Spleen (tissue), 11 donors: ENCODE results near the gene STUM. TPM values are rescaled to one million over a fixed set of nuclear protein-coding genes. Genes with fewer than 3 reads are reported as not detected.

Experiments
- DNase-seq: peaks from one replicate; pipeline ENCODE4 v3.0.0-alpha.2; 2020
- H3K27ac ChIP-seq, 8 donors: fragments of 200-600 bp; sonication (generic) in 7 of 8; 1 replicate in 4 of 8; 2 replicates in 4 of 8; pipeline versions ENCODE4 v1.5.0 to v1.8.0; 2016 to 2021; ENCODE audit warnings: inconsistent platforms in 4 of 8, mild to moderate bottlenecking in 4 of 8, moderate library complexity in 1 of 8
- H3K27me3 ChIP-seq, 7 donors: fragments of 200-600 bp; sonication (generic) in 6 of 7; replicated peaks in 1 of 7; 1 replicate in 4 of 7; 2 replicates in 3 of 7; pipeline versions ENCODE4 v1.5.0 to v1.8.0; 2016 to 2021; ENCODE audit warnings: inconsistent platforms in 3 of 7, mild to moderate bottlenecking in 1 of 7
- H3K36me3 ChIP-seq, 6 donors: fragments of 200-600 bp; sonication (generic) in 5 of 6; 1 replicate in 4 of 6; 2 replicates in 2 of 6; pipeline versions ENCODE4 v1.5.0 to v1.8.0; 2016 to 2021; ENCODE audit warnings: inconsistent platforms in 2 of 6
- H3K4me1 ChIP-seq, 6 donors: fragments of 200-600 bp; sonication (generic) in 5 of 6; 1 replicate in 3 of 6; 2 replicates in 3 of 6; pipeline versions ENCODE4 v1.5.0 to v1.8.0; 2016 to 2021; ENCODE audit warnings: inconsistent platforms in 3 of 6
- H3K4me3 ChIP-seq, 8 donors: fragments of 200-600 bp; sonication (generic) in 7 of 8; 1 replicate in 4 of 8; 2 replicates in 4 of 8; pipeline versions ENCODE4 v1.5.0 to v1.8.0; 2016 to 2021; ENCODE audit warnings: inconsistent platforms in 4 of 8, mild to moderate bottlenecking in 4 of 8, moderate library complexity in 2 of 8
- H3K9me3 ChIP-seq, 8 donors: fragments of 200-600 bp; sonication (generic) in 7 of 8; 1 replicate in 4 of 8; 2 replicates in 4 of 8; pipeline versions ENCODE4 v1.5.0 to v1.8.0; 2016 to 2021; ENCODE audit warnings: inconsistent platforms in 4 of 8
- POLR2A ChIP-seq, 3 donors: fragments of 450-650 bp; IDR thresholded peaks; one replicate each; pipeline ENCODE4 v1.5.1; 2017; ENCODE audit warnings: antibody characterized with exemption in 3 of 3, mild to moderate bottlenecking in 1 of 3
- POLR2AphosphoS5 ChIP-seq, 3 donors: sonication (generic); formaldehyde crosslinking; IDR thresholded peaks; one replicate each; pipeline ENCODE4 v1.5.1; 2017; ENCODE audit warnings: antibody characterized with exemption in 3 of 3
- whole genome bisulfite sequencing, 5 donors: extraction: QIAGEN DNeasy Blood & Tissue Kit in 3 of 5; methylation state at CpG; one replicate each; pipeline versions ENCODE4 v1.1.5 to v1.1.7; 2013 to 2018; 5-methylcytosine and 5-hydroxymethylcytosine counted together
- intact Hi-C: fragments of 100-400 bp; cut with DNase I; formaldehyde crosslinking; loops from one replicate; pipeline ENCODE4 v1.15.0; 2023; ENCODE audit warnings: low total_unique reads
- polyA plus RNA-seq, 3 donors: library from polyadenylated mRNA; stranded (reverse); fragments of 200-250 nt; gene quantifications; one replicate each; pipeline ENCODE4 v1.2.1, GENCODE V29; 2013
- total RNA-seq, 7 donors: library from RNA; depleted of rRNA in 3 of 7; stranded (reverse); fragments of >200 nt in 3 of 7; fragmentation: NEBNext Ultra II Directional in 4 of 7; extraction: Animal tissue kit (Norgen Biotek cat#: 25700) in 4 of 7; gene quantifications; one replicate each; pipeline versions ENCODE4 v1.1.0 to v1.2.1, GENCODE V29; 2016 to 2021
- TF ChIP-seq, protein P1 (sequence below), 11 experiments: fragments of 200-600 bp in 7 of 11; fragments of 450-650 bp in 4 of 11; sonication (generic) in 4 of 11; IDR thresholded peaks in 8 of 11; conservative IDR thresholded peaks in 3 of 11; 1 replicate in 7 of 11; 2 replicates in 4 of 11; pipeline versions ENCODE4 v1.4.0 to v1.8.0; 2016 to 2021; ENCODE audit warnings: antibody characterized with exemption in 11 of 11, inconsistent platforms in 4 of 11, mild to moderate bottlenecking in 1 of 11
- donor health status: healthy with polysubstance abuse.
- donor health status: DM: no; HTN: no; CAD: no; lungs with moderate emphysema.
- donor health status: DM: no; HTN: no; CAD: no.
- donor health status: Bipolar disorder and iron deficiency.
- donor health status: healthy.
- donor health status: DM: no; HTN: no; CAD: no.
- donor health status: DM: yes; HTN: yes; CAD: no.

Gene STUM
- total and polyA plus RNA-seq, 10 donors: 0.11 to 2.8 (median 0.49) TPM

DNA sequence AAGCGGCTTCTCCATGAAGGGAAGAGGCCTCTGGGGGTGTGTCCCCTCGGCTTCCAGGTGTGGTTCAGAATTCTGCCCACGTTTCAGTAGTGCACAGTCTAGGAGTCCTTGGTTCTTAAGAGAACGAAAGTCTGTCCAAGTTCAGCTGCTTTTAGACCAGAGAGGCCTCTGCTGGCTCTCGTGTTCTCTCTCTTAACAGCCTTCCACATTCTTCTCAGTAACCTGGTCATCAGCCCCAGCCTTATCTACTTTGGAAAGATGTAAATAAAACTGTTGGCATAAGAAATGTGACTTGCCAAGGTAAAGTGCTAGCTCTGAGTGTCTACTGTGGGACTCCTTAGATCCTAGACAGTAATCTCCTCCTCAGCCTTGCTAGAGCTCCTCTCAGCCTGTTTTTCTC, 15.3 kb upstream of the STUM start:
- Histone ChIP-seq H3K4me3 (no peak overlapping the region), H3K27ac (no peak overlapping the region), H3K9me3 (no peaks in the 10 kb centered on the region), H3K27me3 (peaks cover 0 to 4% (median 0%) of the 10 kb centered on the region in 7 donors), H3K4me1 (no peaks in the 10 kb centered on the region), H3K36me3 (no peaks in the 10 kb centered on the region)
- WGBS, 5 donors: 71 to 78% (median 76%) methylated on average over 5 of the region's 5 CpGs
- no peak for TF ChIP-seq POLR2A (IDR thresholded peaks at IDR 0.05)
- TF ChIP-seq, protein P1, sequence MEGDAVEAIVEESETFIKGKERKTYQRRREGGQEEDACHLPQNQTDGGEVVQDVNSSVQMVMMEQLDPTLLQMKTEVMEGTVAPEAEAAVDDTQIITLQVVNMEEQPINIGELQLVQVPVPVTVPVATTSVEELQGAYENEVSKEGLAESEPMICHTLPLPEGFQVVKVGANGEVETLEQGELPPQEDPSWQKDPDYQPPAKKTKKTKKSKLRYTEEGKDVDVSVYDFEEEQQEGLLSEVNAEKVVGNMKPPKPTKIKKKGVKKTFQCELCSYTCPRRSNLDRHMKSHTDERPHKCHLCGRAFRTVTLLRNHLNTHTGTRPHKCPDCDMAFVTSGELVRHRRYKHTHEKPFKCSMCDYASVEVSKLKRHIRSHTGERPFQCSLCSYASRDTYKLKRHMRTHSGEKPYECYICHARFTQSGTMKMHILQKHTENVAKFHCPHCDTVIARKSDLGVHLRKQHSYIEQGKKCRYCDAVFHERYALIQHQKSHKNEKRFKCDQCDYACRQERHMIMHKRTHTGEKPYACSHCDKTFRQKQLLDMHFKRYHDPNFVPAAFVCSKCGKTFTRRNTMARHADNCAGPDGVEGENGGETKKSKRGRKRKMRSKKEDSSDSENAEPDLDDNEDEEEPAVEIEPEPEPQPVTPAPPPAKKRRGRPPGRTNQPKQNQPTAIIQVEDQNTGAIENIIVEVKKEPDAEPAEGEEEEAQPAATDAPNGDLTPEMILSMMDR (IDR thresholded peaks at IDR 0.05 in 8 of 11, conservative IDR thresholded peaks at IDR 0.05 in 3 of 11): no peak
- TF ChIP-seq POLR2AphosphoS5 (IDR thresholded peaks at IDR 0.05): no peak
- DNase-seq: no peak
- intact Hi-C loops: no loop called here

DNA sequence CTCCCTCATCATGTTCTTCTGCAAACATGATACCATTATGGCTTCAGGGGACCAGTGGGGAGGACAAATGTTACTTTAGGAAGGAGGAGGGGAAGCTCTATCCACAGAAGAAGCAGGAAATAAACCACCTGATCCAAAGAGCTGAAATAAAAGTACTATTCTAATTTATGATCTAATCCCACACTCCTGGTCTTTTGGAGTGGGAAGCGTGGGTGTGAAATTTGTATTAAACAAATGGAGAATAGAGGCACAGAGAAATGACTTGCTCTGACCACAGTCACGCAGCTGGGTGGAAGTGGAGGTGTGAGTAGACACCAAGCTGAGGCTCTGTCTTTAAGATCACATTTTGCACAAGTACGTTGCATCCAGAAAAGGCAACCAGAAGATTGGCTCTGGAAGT, 14.5 kb upstream of the STUM start:
- Histone ChIP-seq H3K36me3 (no peaks in the 10 kb centered on the region), H3K9me3 (no peaks in the 10 kb centered on the region), H3K4me3 (no peak overlapping the region), H3K27me3 (no peaks in the 10 kb centered on the region), H3K4me1 (no peaks in the 10 kb centered on the region), H3K27ac (no peak overlapping the region)
- intact Hi-C loops: no loop called here
- 61 to 91% (median 88%) methylated on average over 3 of the region's 3 CpGs for WGBS, 5 donors
- TF ChIP-seq POLR2AphosphoS5 (IDR thresholded peaks at IDR 0.05) (no peak), POLR2A (IDR thresholded peaks at IDR 0.05) (no peak)
- TF ChIP-seq, protein P1 (IDR thresholded peaks at IDR 0.05 in 8 of 11, conservative IDR thresholded peaks at IDR 0.05 in 3 of 11): no peak
- DNase-seq: no peak

DNA sequence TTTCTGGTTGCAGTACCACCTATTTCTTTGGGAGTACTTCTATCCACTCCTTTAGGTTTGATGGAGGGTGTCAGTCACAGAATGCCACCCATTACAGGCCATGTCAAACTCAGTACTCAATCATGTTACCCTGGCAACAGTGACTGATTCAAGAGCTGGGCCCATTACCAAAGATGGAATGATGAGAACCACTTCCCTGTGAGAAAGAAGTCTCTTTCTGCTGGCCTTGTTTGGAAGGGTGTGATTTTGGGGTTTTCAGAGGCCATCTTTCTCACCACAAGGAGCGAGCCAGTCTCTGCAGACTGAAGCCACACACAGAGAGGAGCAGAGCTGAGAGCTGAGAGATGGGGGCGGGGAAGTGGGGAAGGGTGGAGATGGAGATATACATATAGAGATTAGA, 13.9 kb upstream of the STUM start:
- WGBS, 5 donors: 85 to 90% (median 89%) methylated on average over 2 of the region's 2 CpGs
- DNase-seq: no peak

DNA sequence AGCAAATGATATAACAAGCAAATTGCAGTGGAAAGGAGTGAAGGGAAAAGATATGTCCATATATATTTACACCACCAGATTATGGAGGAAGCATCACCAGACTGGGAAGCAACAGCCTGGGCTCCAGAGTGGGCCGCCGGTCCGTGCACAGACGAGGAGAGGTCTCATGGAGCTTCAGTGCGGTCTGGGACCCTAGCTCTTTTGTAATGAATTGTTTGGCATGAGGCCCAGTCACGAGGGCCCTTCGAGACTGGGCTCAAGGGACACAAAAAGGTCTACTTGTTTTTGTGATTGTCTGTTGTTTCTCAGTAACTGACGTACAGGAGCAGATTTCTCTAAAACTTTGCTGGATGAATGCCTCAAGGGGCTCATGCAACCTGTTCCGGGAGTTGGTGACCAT, 12.9 kb upstream of the STUM start:
- TF ChIP-seq POLR2AphosphoS5 (IDR thresholded peaks at IDR 0.05) (no peak), POLR2A (IDR thresholded peaks at IDR 0.05) (no peak)
- TF ChIP-seq, protein P1 (IDR thresholded peaks at IDR 0.05 in 8 of 11, conservative IDR thresholded peaks at IDR 0.05 in 3 of 11): no peak
- Histone ChIP-seq H3K4me3 (no peak overlapping the region), H3K9me3 (no peaks in the 10 kb centered on the region), H3K27ac (no peak overlapping the region), H3K4me1 (no peaks in the 10 kb centered on the region), H3K27me3 (no peaks in the 10 kb centered on the region), H3K36me3 (no peaks in the 10 kb centered on the region)
- 83 to 92% (median 90%) methylated on average over 9 of the region's 9 CpGs for WGBS, 5 donors
- no peak for DNase-seq
- intact Hi-C loops: no loop called here

More for the DNA sequence above, 13.9 kb upstream of the STUM start:
- TF ChIP-seq POLR2AphosphoS5 (IDR thresholded peaks at IDR 0.05): no peak
- TF ChIP-seq, protein P1 (IDR thresholded peaks at IDR 0.05 in 8 of 11, conservative IDR thresholded peaks at IDR 0.05 in 3 of 11): no peak
- no peak for TF ChIP-seq POLR2A (IDR thresholded peaks at IDR 0.05)
- Histone ChIP-seq H3K4me1 (no peaks in the 10 kb centered on the region), H3K27me3 (no peaks in the 10 kb centered on the region), H3K27ac (no peak overlapping the region), H3K36me3 (no peaks in the 10 kb centered on the region), H3K4me3 (no peak overlapping the region), H3K9me3 (no peaks in the 10 kb centered on the region)
- intact Hi-C loops: no loop called here
